HepG2 (cell line): ENCODE results near the gene ZNF648. TPM values are rescaled to one million over a fixed set of nuclear protein-coding genes. Genes with fewer than 3 reads are reported as not detected.

Experiments used
- CEBPB ChIP-seq: IDR thresholded peaks from 2 replicates; pipeline ENCODE4 v1.6.1; 2011; ENCODE audit warnings: low read depth, low read length, improper control_type of control experiment, borderline replicate concordance
- CHD2 ChIP-seq: IDR thresholded peaks from 2 replicates; pipeline ENCODE4 v1.6.1; 2011; ENCODE audit warnings: low read depth, low read length, improper control_type of control experiment
- FOXA3 ChIP-seq: IDR thresholded peaks from 2 replicates; pipeline ENCODE4 v1.6.1; 2016; ENCODE audit warnings: missing genetic modification reagents, missing compliant biosample characterization
- GATAD2A ChIP-seq: IDR thresholded peaks from 2 replicates; pipeline ENCODE4 v1.6.1; 2016
- KLF6 ChIP-seq: IDR thresholded peaks from 2 replicates; pipeline ENCODE4 v1.8.0; 2016; ENCODE audit warnings: missing biosample characterization, missing genetic modification reagents
- NKX3-1 ChIP-seq: sonication (generic); formaldehyde crosslinking; IDR thresholded peaks from 2 replicates; pipeline ENCODE4 v1.5.0; 2020; ENCODE audit warnings: missing genetic modification reagents
- RARA ChIP-seq: IDR thresholded peaks from 2 replicates; pipeline ENCODE4 v1.6.1; 2016; ENCODE audit warnings: missing genetic modification reagents, missing compliant biosample characterization
- SOX5 ChIP-seq: IDR thresholded peaks from 2 replicates; pipeline ENCODE4 v1.6.1; 2016; ENCODE audit warnings: borderline replicate concordance
- SOX6 ChIP-seq, 2 experiments: fragments of 450-650 bp in 1 of 2; sonication (generic) in 1 of 2; formaldehyde crosslinking in 1 of 2; IDR thresholded peaks; 2 replicates each; pipeline versions ENCODE4 v1.4.0 to v1.6.1; 2017 to 2020; ENCODE audit warnings: antibody characterized with exemption in 1 of 2, mild to moderate bottlenecking in 1 of 2, missing genetic modification reagents in 1 of 2
- TFAP4 ChIP-seq: sonication (generic); IDR thresholded peaks from 2 replicates; pipeline ENCODE4 v1.6.1; 2016; ENCODE audit warnings: low read depth, borderline replicate concordance
- ZBTB42 ChIP-seq: sonication (generic); formaldehyde crosslinking; IDR thresholded peaks from 2 replicates; pipeline ENCODE4 v1.5.0; 2020; ENCODE audit warnings: mild to moderate bottlenecking, missing genetic modification reagents
- ZNF326 ChIP-seq: sonication (generic); formaldehyde crosslinking; IDR thresholded peaks from 2 replicates; pipeline ENCODE4 v1.4.0; 2020; ENCODE audit warnings: missing genetic modification reagents, borderline replicate concordance
- ZNF501 ChIP-seq: sonication (generic); formaldehyde crosslinking; IDR thresholded peaks from 2 replicates; pipeline ENCODE4 v1.5.1; 2020; ENCODE audit warnings: mild to moderate bottlenecking, moderate library complexity, missing genetic modification reagents
- ZNF564 ChIP-seq: sonication (generic); formaldehyde crosslinking; IDR thresholded peaks from 2 replicates; pipeline ENCODE4 v1.8.1; 2023; ENCODE audit warnings: mild to moderate bottlenecking, missing genetic modification reagents
- ZNF75D ChIP-seq: sonication (generic); formaldehyde crosslinking; IDR thresholded peaks from 2 replicates; pipeline ENCODE4 v1.8.1; 2023; ENCODE audit warnings: missing genetic modification reagents, mild to moderate bottlenecking, borderline replicate concordance
- ZNF790 ChIP-seq: sonication (generic); formaldehyde crosslinking; IDR thresholded peaks from 2 replicates; pipeline ENCODE4 v1.8.0; 2022; ENCODE audit warnings: missing genetic modification reagents, mild to moderate bottlenecking, borderline replicate concordance
- ZNF83 ChIP-seq: sonication (generic); formaldehyde crosslinking; IDR thresholded peaks from 2 replicates; pipeline ENCODE4 v1.4.0; 2020; ENCODE audit warnings: missing genetic modification reagents, mild to moderate bottlenecking, borderline replicate concordance
- polyA plus RNA-seq, 8 experiments: library from polyadenylated mRNA; depleted of rRNA in 3 of 8; stranded (reverse) in 7 of 8; unstranded in 1 of 8; fragments of >200 nt; fragmentation: Illumina TruSeq in 4 of 8; extraction: Trizol in 4 of 8; gene quantifications; 2 replicates each; pipeline versions ENCODE4 v1.2.1 to v1.2.3, GENCODE V29; 2011 to 2016; ENCODE audit warnings: low read depth in 4 of 8, missing spikeins in 1 of 8, mixed read lengths in 1 of 8; ENCODE audit not compliant: insufficient read depth in 1 of 8
- total RNA-seq, 5 experiments: library from RNA; depleted of rRNA; stranded (reverse); fragments of >200 nt; fragmentation: Illumina TruSeq; extraction: Trizol; gene quantifications; 2 replicates each; pipeline ENCODE4 v1.2.3, GENCODE V29; 2016; ENCODE audit warnings: low read depth in 1 of 5
- TF ChIP-seq, protein P1 (sequence below): IDR thresholded peaks from 2 replicates; pipeline ENCODE4 v1.4.0; 2020; ENCODE audit warnings: mild to moderate bottlenecking, missing genetic modification reagents
- TF ChIP-seq, protein P2 (sequence below): sonication (generic); formaldehyde crosslinking; conservative IDR thresholded peaks from 2 replicates; pipeline ENCODE4 v1.4.0; 2020; ENCODE audit warnings: mild to moderate bottlenecking, missing genetic modification reagents, moderate library complexity
- TF ChIP-seq, protein P3 (sequence below): sonication (generic); formaldehyde crosslinking; conservative IDR thresholded peaks from 2 replicates; pipeline ENCODE4 v1.4.0; 2020; ENCODE audit warnings: missing genetic modification reagents
- TF ChIP-seq, protein P4 (sequence below): sonication (generic); formaldehyde crosslinking; IDR thresholded peaks from 2 replicates; pipeline ENCODE4 v1.5.0; 2020; ENCODE audit warnings: missing genetic modification reagents

The ZNF648 gene
- total and polyA plus RNA-seq, 2 of the 13 experiments (the other 11 are each of a cell fraction or from before 2014, with no cell fraction given), result 0.13 to 0.37 TPM

- TF ChIP-seq, protein P1, sequence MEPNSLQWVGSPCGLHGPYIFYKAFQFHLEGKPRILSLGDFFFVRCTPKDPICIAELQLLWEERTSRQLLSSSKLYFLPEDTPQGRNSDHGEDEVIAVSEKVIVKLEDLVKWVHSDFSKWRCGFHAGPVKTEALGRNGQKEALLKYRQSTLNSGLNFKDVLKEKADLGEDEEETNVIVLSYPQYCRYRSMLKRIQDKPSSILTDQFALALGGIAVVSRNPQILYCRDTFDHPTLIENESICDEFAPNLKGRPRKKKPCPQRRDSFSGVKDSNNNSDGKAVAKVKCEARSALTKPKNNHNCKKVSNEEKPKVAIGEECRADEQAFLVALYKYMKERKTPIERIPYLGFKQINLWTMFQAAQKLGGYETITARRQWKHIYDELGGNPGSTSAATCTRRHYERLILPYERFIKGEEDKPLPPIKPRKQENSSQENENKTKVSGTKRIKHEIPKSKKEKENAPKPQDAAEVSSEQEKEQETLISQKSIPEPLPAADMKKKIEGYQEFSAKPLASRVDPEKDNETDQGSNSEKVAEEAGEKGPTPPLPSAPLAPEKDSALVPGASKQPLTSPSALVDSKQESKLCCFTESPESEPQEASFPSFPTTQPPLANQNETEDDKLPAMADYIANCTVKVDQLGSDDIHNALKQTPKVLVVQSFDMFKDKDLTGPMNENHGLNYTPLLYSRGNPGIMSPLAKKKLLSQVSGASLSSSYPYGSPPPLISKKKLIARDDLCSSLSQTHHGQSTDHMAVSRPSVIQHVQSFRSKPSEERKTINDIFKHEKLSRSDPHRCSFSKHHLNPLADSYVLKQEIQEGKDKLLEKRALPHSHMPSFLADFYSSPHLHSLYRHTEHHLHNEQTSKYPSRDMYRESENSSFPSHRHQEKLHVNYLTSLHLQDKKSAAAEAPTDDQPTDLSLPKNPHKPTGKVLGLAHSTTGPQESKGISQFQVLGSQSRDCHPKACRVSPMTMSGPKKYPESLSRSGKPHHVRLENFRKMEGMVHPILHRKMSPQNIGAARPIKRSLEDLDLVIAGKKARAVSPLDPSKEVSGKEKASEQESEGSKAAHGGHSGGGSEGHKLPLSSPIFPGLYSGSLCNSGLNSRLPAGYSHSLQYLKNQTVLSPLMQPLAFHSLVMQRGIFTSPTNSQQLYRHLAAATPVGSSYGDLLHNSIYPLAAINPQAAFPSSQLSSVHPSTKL, result peak; percentile 57
- TF ChIP-seq KLF6 (no peak), GATAD2A (peak; percentile 56), SOX6 (IDR thresholded peaks at IDR 0.05) (no peak), SOX6 (CRISPR knock-in tag; IDR thresholded peaks at IDR 0.05) (peak; percentile 43; the same call in 1 of the 2 replicates), ZNF501 (no peak), CHD2 (no peak), FOXA3 (peak; percentile 54), CEBPB (peak; percentile 77; the same call in 1 of the 2 replicates), RARA (peak; percentile 39; the same call in 1 of the 2 replicates), ZNF326 (CRISPR knock-in tag) (no peak), TFAP4 (peak; percentile 72), NKX3-1 (CRISPR knock-in tag) (no peak), ZNF83 (CRISPR knock-in tag) (no peak), ZNF564 (CRISPR knock-in tag) (no peak), ZNF75D (no peak), SOX5 (CRISPR knock-in tag) (peak; percentile 46; the same call in 1 of the 2 replicates), ZBTB42 (no peak), ZNF790 (no peak)
- TF ChIP-seq, protein P2, sequence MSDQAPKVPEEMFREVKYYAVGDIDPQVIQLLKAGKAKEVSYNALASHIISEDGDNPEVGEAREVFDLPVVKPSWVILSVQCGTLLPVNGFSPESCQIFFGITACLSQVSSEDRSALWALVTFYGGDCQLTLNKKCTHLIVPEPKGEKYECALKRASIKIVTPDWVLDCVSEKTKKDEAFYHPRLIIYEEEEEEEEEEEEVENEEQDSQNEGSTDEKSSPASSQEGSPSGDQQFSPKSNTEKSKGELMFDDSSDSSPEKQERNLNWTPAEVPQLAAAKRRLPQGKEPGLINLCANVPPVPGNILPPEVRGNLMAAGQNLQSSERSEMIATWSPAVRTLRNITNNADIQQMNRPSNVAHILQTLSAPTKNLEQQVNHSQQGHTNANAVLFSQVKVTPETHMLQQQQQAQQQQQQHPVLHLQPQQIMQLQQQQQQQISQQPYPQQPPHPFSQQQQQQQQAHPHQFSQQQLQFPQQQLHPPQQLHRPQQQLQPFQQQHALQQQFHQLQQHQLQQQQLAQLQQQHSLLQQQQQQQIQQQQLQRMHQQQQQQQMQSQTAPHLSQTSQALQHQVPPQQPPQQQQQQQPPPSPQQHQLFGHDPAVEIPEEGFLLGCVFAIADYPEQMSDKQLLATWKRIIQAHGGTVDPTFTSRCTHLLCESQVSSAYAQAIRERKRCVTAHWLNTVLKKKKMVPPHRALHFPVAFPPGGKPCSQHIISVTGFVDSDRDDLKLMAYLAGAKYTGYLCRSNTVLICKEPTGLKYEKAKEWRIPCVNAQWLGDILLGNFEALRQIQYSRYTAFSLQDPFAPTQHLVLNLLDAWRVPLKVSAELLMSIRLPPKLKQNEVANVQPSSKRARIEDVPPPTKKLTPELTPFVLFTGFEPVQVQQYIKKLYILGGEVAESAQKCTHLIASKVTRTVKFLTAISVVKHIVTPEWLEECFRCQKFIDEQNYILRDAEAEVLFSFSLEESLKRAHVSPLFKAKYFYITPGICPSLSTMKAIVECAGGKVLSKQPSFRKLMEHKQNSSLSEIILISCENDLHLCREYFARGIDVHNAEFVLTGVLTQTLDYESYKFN, result no peak
- TF ChIP-seq, protein P3, sequence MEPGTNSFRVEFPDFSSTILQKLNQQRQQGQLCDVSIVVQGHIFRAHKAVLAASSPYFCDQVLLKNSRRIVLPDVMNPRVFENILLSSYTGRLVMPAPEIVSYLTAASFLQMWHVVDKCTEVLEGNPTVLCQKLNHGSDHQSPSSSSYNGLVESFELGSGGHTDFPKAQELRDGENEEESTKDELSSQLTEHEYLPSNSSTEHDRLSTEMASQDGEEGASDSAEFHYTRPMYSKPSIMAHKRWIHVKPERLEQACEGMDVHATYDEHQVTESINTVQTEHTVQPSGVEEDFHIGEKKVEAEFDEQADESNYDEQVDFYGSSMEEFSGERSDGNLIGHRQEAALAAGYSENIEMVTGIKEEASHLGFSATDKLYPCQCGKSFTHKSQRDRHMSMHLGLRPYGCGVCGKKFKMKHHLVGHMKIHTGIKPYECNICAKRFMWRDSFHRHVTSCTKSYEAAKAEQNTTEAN (CRISPR knock-in tag), result no peak
- TF ChIP-seq, protein P4, sequence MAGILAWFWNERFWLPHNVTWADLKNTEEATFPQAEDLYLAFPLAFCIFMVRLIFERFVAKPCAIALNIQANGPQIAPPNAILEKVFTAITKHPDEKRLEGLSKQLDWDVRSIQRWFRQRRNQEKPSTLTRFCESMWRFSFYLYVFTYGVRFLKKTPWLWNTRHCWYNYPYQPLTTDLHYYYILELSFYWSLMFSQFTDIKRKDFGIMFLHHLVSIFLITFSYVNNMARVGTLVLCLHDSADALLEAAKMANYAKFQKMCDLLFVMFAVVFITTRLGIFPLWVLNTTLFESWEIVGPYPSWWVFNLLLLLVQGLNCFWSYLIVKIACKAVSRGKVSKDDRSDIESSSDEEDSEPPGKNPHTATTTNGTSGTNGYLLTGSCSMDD (CRISPR knock-in tag), result no peak
Observed at GRCh38 chr1:182071924-182072323, 10.4 kb upstream of the ZNF648 start (continued).
